CD4-positive, alpha-beta T cell (primary cell): Measurements from ENCODE around the gene AQP4. TPM values are rescaled to one million over a fixed set of nuclear protein-coding genes. Genes with fewer than 3 reads are reported as not detected.

Source experiments
- ATAC-seq: fragments of 200-7000 bp; cut with Tn5 transposase; one replicate; pipeline ENCODE4 v1.10.0; 2022; ENCODE audit warnings: mild to moderate bottlenecking; ENCODE audit not compliant: poor library complexity
- CTCF ChIA-PET: fragments of 350-600 bp; sonication (Branson Sonifier 250); formaldehyde crosslinking; loops from one replicate; lab custom pipeline; 2021; ENCODE audit warnings: antibody characterized with exemption, inconsistent platforms; lab: Charles Lee
- POLR2A ChIA-PET: fragments of 350-600 bp; sonication (Branson Sonifier 250); formaldehyde crosslinking; loops from one replicate; lab custom pipeline; 2021; ENCODE audit warnings: antibody characterized with exemption, inconsistent platforms; lab: Charles Lee
- DNase-seq, 14 experiments: peaks; one replicate each; pipeline ENCODE4 v3.0.0-alpha.2; 2013 to 2020; ENCODE audit warnings: mixed read lengths in 2 of 14
- H3K27ac ChIP-seq, 2 donors: one replicate each; pipeline versions ENCODE4 v1.5.1 to v1.7.0; 2013; ENCODE audit warnings: low read length in 2 of 2, low read depth in 1 of 2, mild to moderate bottlenecking in 1 of 2
- H3K27me3 ChIP-seq, 2 experiments: 1 replicate in 1 of 2; 2 replicates in 1 of 2; pipeline versions ENCODE4 v1.6.1 to v1.7.0; 2013; ENCODE audit warnings: low read length in 2 of 2, control low read depth in 1 of 2, mild to moderate bottlenecking in 1 of 2, moderate library complexity in 1 of 2; ENCODE audit not compliant: insufficient read depth in 2 of 2, control insufficient read depth in 1 of 2
- H3K36me3 ChIP-seq: one replicate; pipeline ENCODE4 v1.6.1; 2013; ENCODE audit warnings: low read length, control low read depth; ENCODE audit not compliant: insufficient read depth
- H3K4me1 ChIP-seq: one replicate; pipeline ENCODE4 v1.6.1; 2013; ENCODE audit warnings: low read length, control low read depth; ENCODE audit not compliant: insufficient read depth
- H3K4me3 ChIP-seq: one replicate; pipeline ENCODE4 v1.5.1; 2013; ENCODE audit warnings: mild to moderate bottlenecking, low read length, moderate library complexity
- H3K9me3 ChIP-seq, 2 experiments: 1 replicate in 1 of 2; 2 replicates in 1 of 2; pipeline versions ENCODE4 v1.6.1 to v1.7.0; 2013; ENCODE audit warnings: low read length in 2 of 2, mild to moderate bottlenecking in 2 of 2, control low read depth in 1 of 2, moderate library complexity in 1 of 2; ENCODE audit not compliant: control insufficient read depth in 1 of 2, insufficient read depth in 1 of 2
- H3K27ac Mint-ChIP-seq: one replicate; pipeline ENCODE4 v1.8.0; 2020; ENCODE audit warnings: mixed read lengths
- H3K27me3 Mint-ChIP-seq: one replicate; pipeline ENCODE4 v1.8.0; 2021; ENCODE audit warnings: mixed read lengths
- H3K36me3 Mint-ChIP-seq: one replicate; pipeline ENCODE4 v1.8.0; 2021; ENCODE audit warnings: low read depth, mixed read lengths
- H3K4me1 Mint-ChIP-seq: one replicate; pipeline ENCODE4 v1.8.0; 2021; ENCODE audit warnings: low read depth, mixed read lengths
- H3K4me3 Mint-ChIP-seq: one replicate; pipeline ENCODE4 v1.8.0; 2020; ENCODE audit warnings: mild to moderate bottlenecking, mixed read lengths
- H3K9me3 Mint-ChIP-seq: one replicate; pipeline ENCODE4 v1.8.0; 2020; ENCODE audit warnings: mixed read lengths
- intact Hi-C, 2 experiments: fragments of 100-400 bp; cut with DNase I in 1 of 2; cut with micrococcal nuclease in 1 of 2; formaldehyde crosslinking; loops; one replicate each; pipeline versions ENCODE4 v1.15.1 to v1.9.0; 2023 to 2025; cut with DNase I, micrococcal nuclease
- total RNA-seq, 174 experiments: library from RNA in 2 of 174; stranded (reverse) in 2 of 174; gene quantifications; one replicate each; pipeline ENCODE4 v1.2.3 and lab custom pipeline; 2021 to 2026
- TF ChIP-seq, protein P1 (sequence below): fragments of 200-600 bp; IDR thresholded peaks from one replicate; pipeline ENCODE4 v1.8.0; 2022; ENCODE audit warnings: antibody characterized with exemption, mild to moderate bottlenecking

AQP4 gene
- total RNA-seq, 2 experiments from 2014 or later, result not detected

GRCh38 chr18:26875040-26875654, 9.6 kb upstream of the AQP4 start:
- H3K27me3 ChIP-seq, result no peaks in the 10 kb centered on the region
- H3K4me1 ChIP-seq, result no peaks in the 10 kb centered on the region
- Mint-ChIP-seq H3K27ac (no peak overlapping the region), H3K4me1 (no peaks in the 10 kb centered on the region), H3K27me3 (no peaks in the 10 kb centered on the region), H3K4me3 (no peak overlapping the region), H3K36me3 (no peaks in the 10 kb centered on the region), H3K9me3 (no peaks in the 10 kb centered on the region)
- CTCF ChIA-PET, result no interaction called here
- H3K4me3 ChIP-seq, result no peak overlapping the region
- DNase-seq (no peak), ATAC-seq (no peak)
- POLR2A ChIA-PET, result no interaction called here
- intact Hi-C loops, result loop anchor here in 1 of 2 experiments (10.0 kb wide), 1 partner anchor 60 kb away; no protein-coding TSS in a partner anchor
- no peaks in the 10 kb centered on the region for H3K36me3 ChIP-seq
- H3K27ac ChIP-seq, result no peak overlapping the region
- TF ChIP-seq, protein P1, sequence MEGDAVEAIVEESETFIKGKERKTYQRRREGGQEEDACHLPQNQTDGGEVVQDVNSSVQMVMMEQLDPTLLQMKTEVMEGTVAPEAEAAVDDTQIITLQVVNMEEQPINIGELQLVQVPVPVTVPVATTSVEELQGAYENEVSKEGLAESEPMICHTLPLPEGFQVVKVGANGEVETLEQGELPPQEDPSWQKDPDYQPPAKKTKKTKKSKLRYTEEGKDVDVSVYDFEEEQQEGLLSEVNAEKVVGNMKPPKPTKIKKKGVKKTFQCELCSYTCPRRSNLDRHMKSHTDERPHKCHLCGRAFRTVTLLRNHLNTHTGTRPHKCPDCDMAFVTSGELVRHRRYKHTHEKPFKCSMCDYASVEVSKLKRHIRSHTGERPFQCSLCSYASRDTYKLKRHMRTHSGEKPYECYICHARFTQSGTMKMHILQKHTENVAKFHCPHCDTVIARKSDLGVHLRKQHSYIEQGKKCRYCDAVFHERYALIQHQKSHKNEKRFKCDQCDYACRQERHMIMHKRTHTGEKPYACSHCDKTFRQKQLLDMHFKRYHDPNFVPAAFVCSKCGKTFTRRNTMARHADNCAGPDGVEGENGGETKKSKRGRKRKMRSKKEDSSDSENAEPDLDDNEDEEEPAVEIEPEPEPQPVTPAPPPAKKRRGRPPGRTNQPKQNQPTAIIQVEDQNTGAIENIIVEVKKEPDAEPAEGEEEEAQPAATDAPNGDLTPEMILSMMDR, result no peak
- no peaks in the 10 kb centered on the region for H3K9me3 ChIP-seq

DNA sequence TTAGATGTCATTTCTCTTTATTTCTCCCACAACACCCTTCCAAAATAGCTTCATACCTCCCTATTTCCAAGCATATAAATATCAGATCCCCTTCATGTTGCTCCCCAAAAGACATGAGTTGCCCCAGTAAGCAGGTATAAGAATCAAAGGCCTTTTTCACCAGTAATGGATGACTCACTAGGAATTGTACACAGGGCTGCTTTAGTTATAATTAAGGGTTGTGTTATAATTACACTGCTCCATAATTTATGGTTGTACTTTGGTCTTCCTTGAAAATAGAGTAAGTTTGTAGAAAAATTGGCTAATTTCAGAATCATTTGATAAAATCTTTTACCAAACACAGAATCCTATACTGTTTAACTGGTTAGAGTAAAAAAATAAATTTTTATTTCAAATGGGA, 8.8 kb upstream of the AQP4 start:
- Mint-ChIP-seq H3K27me3 (no peaks in the 10 kb centered on the region), H3K27ac (no peak overlapping the region), H3K4me1 (no peaks in the 10 kb centered on the region), H3K4me3 (no peak overlapping the region), H3K36me3 (no peaks in the 10 kb centered on the region), H3K9me3 (no peaks in the 10 kb centered on the region)
- Histone ChIP-seq H3K4me3 (no peak overlapping the region), H3K9me3 (no peaks in the 10 kb centered on the region), H3K27me3 (no peaks in the 10 kb centered on the region), H3K4me1 (no peaks in the 10 kb centered on the region), H3K36me3 (no peaks in the 10 kb centered on the region), H3K27ac (no peak overlapping the region)
- DNase-seq, result no peak
- POLR2A ChIA-PET, result no interaction called here
- no peak for ATAC-seq
- intact Hi-C loops, result loop anchor here in 1 of 2 experiments (10.0 kb wide), 1 partner anchor 61 kb away; no protein-coding TSS in a partner anchor
- TF ChIP-seq, protein P1, result no peak
- CTCF ChIA-PET, result no interaction called here

- intact Hi-C loops, result loop anchor here in 1 of 2 experiments (10.0 kb wide), 1 partner anchor 65 kb away; no protein-coding TSS in a partner anchor
- H3K27me3 Mint-ChIP-seq, result peaks cover 9% of the 10 kb centered on the region
- H3K36me3 ChIP-seq, result no peaks in the 10 kb centered on the region
Observed at GRCh38 chr18:26869640-26870039, 4.1 kb upstream of the AQP4 start.

More at GRCh38 chr18:26869640-26870039, 4.1 kb upstream of the AQP4 start:
- no peaks in the 10 kb centered on the region for H3K36me3 Mint-ChIP-seq
- no peak overlapping the region for H3K27ac Mint-ChIP-seq
- H3K4me1 Mint-ChIP-seq, result no peaks in the 10 kb centered on the region
- Histone ChIP-seq H3K9me3 (peaks cover 0 to 2% of the 10 kb centered on the region in 2 experiments), H3K27ac (no peak overlapping the region), H3K4me3 (no peak overlapping the region), H3K27me3 (peaks cover 0 to 3% of the 10 kb centered on the region in 2 experiments), H3K4me1 (no peaks in the 10 kb centered on the region)
- POLR2A ChIA-PET, result no interaction called here
- CTCF ChIA-PET, result no interaction called here
- ATAC-seq (no peak), DNase-seq (no peak)
- TF ChIP-seq, protein P1, result no peak
- H3K4me3 Mint-ChIP-seq, result no peak overlapping the region
- H3K9me3 Mint-ChIP-seq, result no peaks in the 10 kb centered on the region
